HepG2 (cell line): ENCODE data around the gene SH3TC2. TPM values are rescaled to one million over a fixed set of nuclear protein-coding genes. Genes with fewer than 3 reads are reported as not detected.

Experiments used
- ATAC-seq: fragments of 200-7000 bp; cut with Tn5 transposase; 3 replicates; pipeline ENCODE4 v1.9.1; 2020; ENCODE audit warnings: mild to moderate bottlenecking, moderate library complexity
- BruUV-seq: library from RNA; stranded (reverse); fragments of 400-500 nt; replicated peaks from 2 replicates; lab custom pipeline; 2021; lab: Mats Ljungman, UMichigan
- CTCF ChIA-PET: fragments of 300-600 bp; formaldehyde crosslinking; extraction: SDS; loops from one replicate; lab custom pipeline; 2021; ENCODE audit warnings: low total read pairs, inconsistent platforms, low intra/inter-chr PET ratio; lab: Yijun Ruan, JAX
- POLR2A ChIA-PET: fragments of 350-600 bp; sonication (Branson Sonifier 250); formaldehyde crosslinking; loops from one replicate; lab custom pipeline; 2020; ENCODE audit warnings: antibody characterized with exemption, inconsistent platforms; lab: Yijun Ruan, JAX
- DNase-seq: peaks from one replicate; pipeline ENCODE4 v3.0.0-alpha.2; 2015; ENCODE audit warnings: low spot score
- FAIRE-seq: peaks from 3 replicates; lab custom pipeline; 2011; peaks lifted over from hg19 to GRCh38; lab: Jason Lieb, UNC
- H2AFZ ChIP-seq: one replicate; pipeline ENCODE4 v1.6.1; 2011; ENCODE audit warnings: low read length, inconsistent platforms
- H3K27ac ChIP-seq: fragments of 300-600 bp; 3 replicates; pipeline ENCODE4 v1.8.0; 2011; ENCODE audit warnings: mixed run types, mild to moderate bottlenecking, mixed read lengths, low read length, inconsistent platforms; ENCODE audit not compliant: insufficient read depth; ENCODE audit errors: extremely low read length
- H3K27me3 ChIP-seq, 2 experiments: fragments of 200-600 bp in 1 of 2; 2 replicates in 1 of 2; 3 replicates in 1 of 2; pipeline versions ENCODE4 v1.6.0 to v1.8.0; 2011; ENCODE audit warnings: low read length in 2 of 2, mild to moderate bottlenecking in 2 of 2, moderate library complexity in 2 of 2, inconsistent platforms in 1 of 2; ENCODE audit not compliant: insufficient read depth in 2 of 2, control insufficient read depth in 1 of 2
- H3K36me3 ChIP-seq, 2 experiments: fragments of 200-600 bp in 1 of 2; replicated peaks in 1 of 2; 2 replicates in 1 of 2; 3 replicates in 1 of 2; pipeline versions ENCODE4 v1.5.1 to v1.8.0; 2011; ENCODE audit warnings: low read length in 2 of 2, inconsistent platforms in 1 of 2; ENCODE audit not compliant: insufficient read depth in 2 of 2, control insufficient read depth in 1 of 2
- H3K4me1 ChIP-seq: 2 replicates; pipeline ENCODE4 v1.5.1; 2012; ENCODE audit warnings: low read length, inconsistent platforms; ENCODE audit not compliant: insufficient read depth
- H3K4me2 ChIP-seq: 2 replicates; pipeline ENCODE4 v1.6.0; 2011; ENCODE audit warnings: low read depth, low read length, inconsistent platforms
- H3K4me3 ChIP-seq, 3 experiments: fragments of 200-600 bp in 1 of 3; sonication (generic), shearing (Covaris generic) in 1 of 3; replicated peaks in 1 of 3; 2 replicates each; pipeline ENCODE4 v1.5.1; 2011 to 2016; ENCODE audit warnings: low read length in 3 of 3, inconsistent platforms in 2 of 3, low read depth in 2 of 3, mild to moderate bottlenecking in 2 of 3, control low read depth in 1 of 3, mixed read lengths in 1 of 3; ENCODE audit not compliant: insufficient read depth in 1 of 3
- H3K79me2 ChIP-seq: one replicate; pipeline ENCODE4 v1.6.1; 2011; ENCODE audit warnings: low read length, inconsistent platforms; ENCODE audit not compliant: insufficient read depth
- H3K9ac ChIP-seq: 2 replicates; pipeline ENCODE4 v1.6.0; 2011; ENCODE audit warnings: mild to moderate bottlenecking, low read depth, low read length, inconsistent platforms; ENCODE audit not compliant: insufficient read depth
- H3K9me3 ChIP-seq: 2 replicates; pipeline ENCODE4 v1.5.1; 2012; ENCODE audit warnings: mild to moderate bottlenecking, low read length
- H4K20me1 ChIP-seq: 2 replicates; pipeline ENCODE4 v1.6.0; 2011; ENCODE audit warnings: inconsistent platforms, mild to moderate bottlenecking, low read length, moderate library complexity; ENCODE audit not compliant: insufficient read depth
- DR1 ChIP-seq: sonication (generic); formaldehyde crosslinking; IDR thresholded peaks from 2 replicates; pipeline ENCODE4 v1.8.0; 2021; ENCODE audit warnings: mild to moderate bottlenecking, missing genetic modification reagents, inconsistent platforms
- DZIP1 ChIP-seq: sonication (generic); formaldehyde crosslinking; IDR thresholded peaks from 2 replicates; pipeline ENCODE4 v1.5.0; 2020; ENCODE audit warnings: mild to moderate bottlenecking, missing genetic modification reagents
- GPBP1L1 ChIP-seq: sonication (generic); formaldehyde crosslinking; IDR thresholded peaks from 2 replicates; pipeline ENCODE4 v1.5.0; 2020; ENCODE audit warnings: mild to moderate bottlenecking, missing genetic modification reagents
- MYC ChIP-seq: sonication (generic); formaldehyde crosslinking; IDR thresholded peaks from 2 replicates; pipeline ENCODE4 v1.9.0; 2021; ENCODE audit warnings: missing genetic modification reagents, borderline replicate concordance
- NCOA2 ChIP-seq: sonication (generic); formaldehyde crosslinking; IDR thresholded peaks from 2 replicates; pipeline ENCODE4 v1.8.0; 2022; ENCODE audit warnings: inconsistent platforms
- NCOA5 ChIP-seq: sonication (generic); formaldehyde crosslinking; IDR thresholded peaks from 2 replicates; pipeline ENCODE4 v1.4.0; 2020; ENCODE audit warnings: missing genetic modification reagents
- NPAS2 ChIP-seq: sonication (generic); formaldehyde crosslinking; IDR thresholded peaks from 2 replicates; pipeline ENCODE4 v1.8.0; 2022; ENCODE audit warnings: mild to moderate bottlenecking, missing genetic modification reagents, borderline replicate concordance
- ONECUT2 ChIP-seq: sonication (generic); formaldehyde crosslinking; IDR thresholded peaks from 2 replicates; pipeline ENCODE4 v1.4.0; 2020; ENCODE audit warnings: missing genetic modification reagents
- PBX2 ChIP-seq: IDR thresholded peaks from 2 replicates; pipeline ENCODE4 v1.6.1; 2016; ENCODE audit warnings: control low read depth
- RXRB ChIP-seq: IDR thresholded peaks from 2 replicates; pipeline ENCODE4 v1.6.1; 2016; ENCODE audit warnings: borderline replicate concordance, missing genetic modification reagents, missing compliant biosample characterization
- SSRP1 ChIP-seq: IDR thresholded peaks from 2 replicates; pipeline ENCODE4 v1.6.1; 2016; ENCODE audit warnings: control low read depth
- ZBTB42 ChIP-seq: sonication (generic); formaldehyde crosslinking; IDR thresholded peaks from 2 replicates; pipeline ENCODE4 v1.5.0; 2020; ENCODE audit warnings: mild to moderate bottlenecking, missing genetic modification reagents
- ZNF234 ChIP-seq: sonication (generic); formaldehyde crosslinking; conservative IDR thresholded peaks from 2 replicates; pipeline ENCODE4 v1.5.1; 2020; ENCODE audit warnings: mild to moderate bottlenecking, missing genetic modification reagents
- ZNF564 ChIP-seq: sonication (generic); formaldehyde crosslinking; IDR thresholded peaks from 2 replicates; pipeline ENCODE4 v1.8.1; 2023; ENCODE audit warnings: mild to moderate bottlenecking, missing genetic modification reagents
- ZNF766 ChIP-seq: sonication (generic); formaldehyde crosslinking; IDR thresholded peaks from 2 replicates; pipeline ENCODE4 v1.5.0; 2020; ENCODE audit warnings: missing genetic modification reagents, borderline replicate concordance
- ZNF775 ChIP-seq: sonication (generic); formaldehyde crosslinking; IDR thresholded peaks from 2 replicates; pipeline ENCODE4 v1.4.0; 2020; ENCODE audit warnings: missing genetic modification reagents, mild to moderate bottlenecking, moderate library complexity, borderline replicate concordance
- ZSCAN22 ChIP-seq: sonication (generic); formaldehyde crosslinking; IDR thresholded peaks from 2 replicates; pipeline ENCODE4 v1.4.0; 2020; ENCODE audit warnings: mild to moderate bottlenecking, missing genetic modification reagents
- WGBS: methylation state at CpG from one replicate; pipeline ENCODE4 v1.1.6; 2017; ENCODE audit warnings: low lambda C conversion rate; 5-methylcytosine and 5-hydroxymethylcytosine counted together
- in situ Hi-C: cut with HindIII; loops from 2 replicates; pipeline ENCODE4 v1.10.0; 2017; ENCODE audit warnings: low pct_unique_long_range_greater_than_20kb; ENCODE audit not compliant: extremely low pct_ligation_motif_present
- intact Hi-C: fragments of 100-400 bp; cut with micrococcal nuclease; formaldehyde crosslinking; loops from one replicate; pipeline ENCODE4 v1.10.0; 2022; ENCODE audit not compliant: unreplicated experiment
- polyA plus RNA-seq, 8 experiments: library from polyadenylated mRNA; depleted of rRNA in 3 of 8; stranded (reverse) in 7 of 8; unstranded in 1 of 8; fragments of >200 nt; fragmentation: Illumina TruSeq in 4 of 8; extraction: Trizol in 4 of 8; gene quantifications; 2 replicates each; pipeline versions ENCODE4 v1.2.1 to v1.2.3, GENCODE V29; 2011 to 2016; ENCODE audit warnings: low read depth in 4 of 8, missing spikeins in 1 of 8, mixed read lengths in 1 of 8; ENCODE audit not compliant: insufficient read depth in 1 of 8
- total RNA-seq, 5 experiments: library from RNA; depleted of rRNA; stranded (reverse); fragments of >200 nt; fragmentation: Illumina TruSeq; extraction: Trizol; gene quantifications; 2 replicates each; pipeline ENCODE4 v1.2.3, GENCODE V29; 2016; ENCODE audit warnings: low read depth in 1 of 5
- TF ChIP-seq, protein P1 (sequence below): sonication (generic); formaldehyde crosslinking; IDR thresholded peaks from 2 replicates; pipeline ENCODE4 v1.4.0; 2020; ENCODE audit warnings: missing genetic modification reagents
- TF ChIP-seq, protein P2 (sequence below): sonication (generic); formaldehyde crosslinking; IDR thresholded peaks from 2 replicates; pipeline ENCODE4 v1.8.0; 2022; ENCODE audit warnings: missing genetic modification reagents, mild to moderate bottlenecking, borderline replicate concordance

Gene SH3TC2
- total and polyA plus RNA-seq, 2 of the 13 experiments (the other 11 are each of a cell fraction or from before 2014, with no cell fraction given), result 0.34 to 0.71 TPM

DNA sequence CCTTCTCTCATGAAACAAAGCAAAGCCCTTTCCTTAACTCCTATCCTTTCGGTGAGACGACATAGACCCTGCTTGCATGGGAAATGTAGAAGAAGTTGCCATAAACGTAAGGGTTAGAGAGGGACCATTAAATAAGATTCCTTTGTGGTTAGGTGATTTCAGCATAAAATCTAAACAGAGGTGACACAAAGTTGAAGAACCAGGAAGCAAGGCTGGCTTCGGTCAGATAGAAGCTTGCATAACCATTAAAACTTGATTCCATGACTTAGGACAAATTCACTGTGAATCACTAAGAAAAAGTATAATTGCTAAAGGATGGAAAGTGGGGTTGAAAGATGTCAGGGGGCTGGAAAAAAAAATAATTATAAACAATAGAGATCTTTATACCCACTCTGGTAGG is 47.5 kb upstream of the SH3TC2 start:
- no peak for DNase-seq
- WGBS, result 50% methylated on average over 4 of the region's 4 CpGs
- POLR2A ChIA-PET, result no interaction called here
- TF ChIP-seq ZNF775 (CRISPR knock-in tag), result no peak
- TF ChIP-seq ZNF766 (CRISPR knock-in tag), result no peak
- TF ChIP-seq GPBP1L1 (CRISPR knock-in tag), result no peak
- no peak for TF ChIP-seq ZBTB42
- no peak for TF ChIP-seq SSRP1 (CRISPR knock-in tag)
- TF ChIP-seq, protein P1, sequence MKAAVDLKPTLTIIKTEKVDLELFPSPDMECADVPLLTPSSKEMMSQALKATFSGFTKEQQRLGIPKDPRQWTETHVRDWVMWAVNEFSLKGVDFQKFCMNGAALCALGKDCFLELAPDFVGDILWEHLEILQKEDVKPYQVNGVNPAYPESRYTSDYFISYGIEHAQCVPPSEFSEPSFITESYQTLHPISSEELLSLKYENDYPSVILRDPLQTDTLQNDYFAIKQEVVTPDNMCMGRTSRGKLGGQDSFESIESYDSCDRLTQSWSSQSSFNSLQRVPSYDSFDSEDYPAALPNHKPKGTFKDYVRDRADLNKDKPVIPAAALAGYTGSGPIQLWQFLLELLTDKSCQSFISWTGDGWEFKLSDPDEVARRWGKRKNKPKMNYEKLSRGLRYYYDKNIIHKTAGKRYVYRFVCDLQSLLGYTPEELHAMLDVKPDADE (CRISPR knock-in tag), result no peak
- TF ChIP-seq NCOA5 (CRISPR knock-in tag), result no peak
- no peak for TF ChIP-seq NPAS2 (CRISPR knock-in tag)
- TF ChIP-seq, protein P2, sequence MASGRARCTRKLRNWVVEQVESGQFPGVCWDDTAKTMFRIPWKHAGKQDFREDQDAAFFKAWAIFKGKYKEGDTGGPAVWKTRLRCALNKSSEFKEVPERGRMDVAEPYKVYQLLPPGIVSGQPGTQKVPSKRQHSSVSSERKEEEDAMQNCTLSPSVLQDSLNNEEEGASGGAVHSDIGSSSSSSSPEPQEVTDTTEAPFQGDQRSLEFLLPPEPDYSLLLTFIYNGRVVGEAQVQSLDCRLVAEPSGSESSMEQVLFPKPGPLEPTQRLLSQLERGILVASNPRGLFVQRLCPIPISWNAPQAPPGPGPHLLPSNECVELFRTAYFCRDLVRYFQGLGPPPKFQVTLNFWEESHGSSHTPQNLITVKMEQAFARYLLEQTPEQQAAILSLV, result no peak
- no peak for TF ChIP-seq DR1 (CRISPR knock-in tag)
- no peak for TF ChIP-seq ONECUT2 (CRISPR knock-in tag)
- no peak for TF ChIP-seq PBX2 (CRISPR knock-in tag)
- no peak for TF ChIP-seq RXRB (CRISPR knock-in tag)
- TF ChIP-seq NCOA2, result no peak
- TF ChIP-seq DZIP1 (CRISPR knock-in tag), result no peak
- TF ChIP-seq ZNF564, result no peak
- no peak for TF ChIP-seq ZNF234 (CRISPR knock-in tag)
- TF ChIP-seq MYC (CRISPR knock-in tag), result no peak
- no peak for TF ChIP-seq ZSCAN22

More for the DNA sequence above, 47.5 kb upstream of the SH3TC2 start:
- ATAC-seq (no peak), FAIRE-seq (no peak)
- BruUV-seq, result no TSS peak
- H3K4me1 ChIP-seq, result no peaks in the 10 kb centered on the region
- H3K4me3 ChIP-seq, result no peak overlapping the region
- no peak overlapping the region for H3K4me2 ChIP-seq
- CTCF ChIA-PET, result no interaction called here
- H3K27ac ChIP-seq, result no peak overlapping the region
- no peaks in the 10 kb centered on the region for H4K20me1 ChIP-seq
- no peaks in the 10 kb centered on the region; a peak in 1 of 5 replicates for H3K27me3 ChIP-seq
- intact Hi-C loops (loop anchor here (5.0 to 10.0 kb wide), 4 partner anchors 46 to 666 kb away; partner anchors contain the start of gene SH3TC2), in situ Hi-C loops (loop anchor here (5.0 kb wide), 1 partner anchor 373 kb away; no protein-coding TSS in a partner anchor)
- H3K9ac ChIP-seq, result no peak overlapping the region
- no peaks in the 10 kb centered on the region for H3K79me2 ChIP-seq
- H3K36me3 ChIP-seq, result no peaks in the 10 kb centered on the region
- H2AFZ ChIP-seq, result no peak overlapping the region
- no peaks in the 10 kb centered on the region for H3K9me3 ChIP-seq
